Astrocyte of the cerebellum (primary cell): ENCODE measurements around the gene SPECC1L.
"Not testable (repeated sequence)": the region's sequence is repeated elsewhere in the genome, so short reads cannot be mapped to it uniquely, and the experiment has no call there.

Experiments
- DNase-seq: peaks from one replicate; pipeline ENCODE4 v3.0.0-alpha.2; 2011; ENCODE audit warnings: low read depth
- H3K4me3 ChIP-seq: 2 replicates; pipeline ENCODE4 v1.5.1; 2011; ENCODE audit warnings: mild to moderate bottlenecking, low read depth, low read length, moderate library complexity
- in situ Hi-C: cut with HindIII; loops from 2 replicates; pipeline ENCODE4 v1.10.0; 2017; ENCODE audit warnings: low sequenced_read_pairs
- TF ChIP-seq, protein P1 (sequence below): IDR thresholded peaks from 2 replicates; pipeline ENCODE4 v1.5.1; 2012; ENCODE audit warnings: low read length, low read depth, moderate library complexity, mild to moderate bottlenecking; ENCODE audit errors: missing control alignments

SPECC1L gene

DNA sequence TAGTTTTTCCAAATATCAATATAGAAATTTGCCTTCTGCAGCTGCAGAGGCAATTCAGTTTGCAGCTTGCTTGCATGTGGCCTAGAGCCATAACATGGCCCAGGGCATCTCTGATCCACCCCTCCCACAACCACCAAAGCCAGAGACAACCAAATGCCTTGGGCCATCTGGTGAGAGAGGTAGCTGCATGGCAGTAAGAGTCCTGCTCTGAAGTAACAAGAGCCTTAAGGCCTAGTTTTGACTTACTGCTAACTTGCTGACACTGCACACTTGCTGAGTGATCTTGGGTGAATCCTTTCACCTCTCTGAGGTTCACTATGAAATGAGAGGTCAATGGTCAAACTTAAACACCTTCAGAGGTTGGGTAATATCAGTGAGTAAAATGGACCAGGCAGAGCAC lies 4.9 kb upstream of the SPECC1L start:
- TF ChIP-seq, protein P1, sequence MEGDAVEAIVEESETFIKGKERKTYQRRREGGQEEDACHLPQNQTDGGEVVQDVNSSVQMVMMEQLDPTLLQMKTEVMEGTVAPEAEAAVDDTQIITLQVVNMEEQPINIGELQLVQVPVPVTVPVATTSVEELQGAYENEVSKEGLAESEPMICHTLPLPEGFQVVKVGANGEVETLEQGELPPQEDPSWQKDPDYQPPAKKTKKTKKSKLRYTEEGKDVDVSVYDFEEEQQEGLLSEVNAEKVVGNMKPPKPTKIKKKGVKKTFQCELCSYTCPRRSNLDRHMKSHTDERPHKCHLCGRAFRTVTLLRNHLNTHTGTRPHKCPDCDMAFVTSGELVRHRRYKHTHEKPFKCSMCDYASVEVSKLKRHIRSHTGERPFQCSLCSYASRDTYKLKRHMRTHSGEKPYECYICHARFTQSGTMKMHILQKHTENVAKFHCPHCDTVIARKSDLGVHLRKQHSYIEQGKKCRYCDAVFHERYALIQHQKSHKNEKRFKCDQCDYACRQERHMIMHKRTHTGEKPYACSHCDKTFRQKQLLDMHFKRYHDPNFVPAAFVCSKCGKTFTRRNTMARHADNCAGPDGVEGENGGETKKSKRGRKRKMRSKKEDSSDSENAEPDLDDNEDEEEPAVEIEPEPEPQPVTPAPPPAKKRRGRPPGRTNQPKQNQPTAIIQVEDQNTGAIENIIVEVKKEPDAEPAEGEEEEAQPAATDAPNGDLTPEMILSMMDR = no peak
- DNase-seq = no peak
- no peak overlapping the region for H3K4me3 ChIP-seq
- in situ Hi-C loops = no loop called here

DNA sequence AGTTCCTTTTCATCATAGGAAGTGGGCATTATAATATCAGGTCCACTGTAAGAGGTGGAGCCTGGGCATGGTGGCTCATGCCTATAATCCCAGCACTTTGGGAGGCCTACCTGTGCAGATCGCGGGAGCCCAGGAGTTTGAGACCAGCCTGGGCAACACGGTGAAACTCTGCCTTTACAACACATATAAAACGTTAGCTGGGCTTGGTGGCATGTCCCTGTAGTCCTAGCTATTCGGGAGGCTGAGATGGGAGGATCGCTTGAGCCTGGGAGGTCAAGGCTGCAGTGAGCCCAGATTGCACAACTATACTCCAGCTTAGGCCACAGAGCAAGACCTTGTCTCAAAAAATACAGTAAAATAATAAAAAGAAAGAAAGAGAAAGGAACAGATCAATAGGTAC lies 4.1 kb upstream of the SPECC1L start:
- DNase-seq, H3K4me3 ChIP-seq, in situ Hi-C loops: not testable (repeated sequence)

DNA sequence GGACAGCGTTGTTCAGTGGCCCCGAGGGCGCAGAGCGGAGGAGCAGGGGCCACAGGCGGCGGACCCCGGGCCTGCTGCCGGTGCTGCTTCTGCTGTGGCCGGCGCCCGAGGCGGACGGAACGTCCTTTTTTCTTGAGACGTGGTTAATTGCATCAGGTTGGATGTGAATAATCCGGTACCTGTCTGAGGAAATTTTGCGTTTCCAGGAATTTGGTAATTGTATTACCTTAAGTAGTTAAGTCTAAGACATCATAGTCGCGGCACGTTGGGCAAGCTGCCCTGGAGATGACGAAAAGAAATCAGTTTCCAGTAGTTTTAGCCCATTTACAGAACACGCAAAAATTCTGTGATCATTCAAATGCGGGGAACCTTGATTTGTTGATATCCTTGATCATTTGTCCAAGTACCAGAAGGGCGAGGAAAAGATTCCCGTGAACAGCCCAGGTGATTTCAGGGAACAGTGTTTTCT lies 789 bp downstream of the SPECC1L start:
- TF ChIP-seq, protein P1 = no peak
- in situ Hi-C loops = no loop called here
- DNase-seq = no peak
- peak overlapping the region; percentile 97 for H3K4me3 ChIP-seq

DNA sequence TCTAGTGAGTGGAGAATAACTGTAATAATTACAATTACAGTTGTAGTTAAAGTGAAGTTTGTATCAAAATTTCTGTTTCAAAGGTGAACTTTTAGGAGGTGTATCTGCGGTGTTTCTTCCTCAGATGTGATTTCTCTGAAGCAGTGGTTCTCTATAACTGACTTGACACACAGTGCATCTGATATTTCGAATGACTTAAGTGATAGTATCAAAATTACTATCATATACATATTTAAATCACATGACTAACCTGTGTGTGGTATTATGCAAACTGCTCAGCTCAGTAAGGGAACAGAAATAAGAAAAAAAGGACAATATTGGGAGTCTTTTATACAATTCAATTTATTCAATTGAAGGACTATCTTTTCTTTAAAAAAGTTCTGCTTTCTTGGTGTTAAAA lies 2.4 kb downstream of the SPECC1L start:
- DNase-seq, H3K4me3 ChIP-seq, in situ Hi-C loops: not testable (repeated sequence)

DNA sequence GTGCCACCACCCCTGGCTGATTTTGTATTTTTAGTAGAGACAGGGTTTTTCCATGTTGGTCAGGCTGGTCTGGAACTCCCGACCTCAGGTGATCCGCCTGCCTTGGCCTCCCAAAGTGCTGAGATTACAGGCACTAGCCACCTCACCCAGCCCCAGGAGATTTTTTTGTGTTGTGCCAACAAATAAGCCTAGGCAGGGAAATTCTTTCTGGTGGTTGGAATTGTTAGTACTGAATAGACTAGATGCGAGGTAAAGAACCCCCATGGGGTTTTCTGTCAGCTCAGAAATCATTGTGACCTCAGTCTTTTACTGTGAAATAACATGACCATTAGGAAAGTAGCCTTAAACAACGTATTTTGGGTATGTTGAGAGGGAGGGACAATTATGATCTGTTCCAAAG lies 3.3 kb downstream of the SPECC1L start:
- DNase-seq, H3K4me3 ChIP-seq, in situ Hi-C loops: not testable (repeated sequence)

DNA sequence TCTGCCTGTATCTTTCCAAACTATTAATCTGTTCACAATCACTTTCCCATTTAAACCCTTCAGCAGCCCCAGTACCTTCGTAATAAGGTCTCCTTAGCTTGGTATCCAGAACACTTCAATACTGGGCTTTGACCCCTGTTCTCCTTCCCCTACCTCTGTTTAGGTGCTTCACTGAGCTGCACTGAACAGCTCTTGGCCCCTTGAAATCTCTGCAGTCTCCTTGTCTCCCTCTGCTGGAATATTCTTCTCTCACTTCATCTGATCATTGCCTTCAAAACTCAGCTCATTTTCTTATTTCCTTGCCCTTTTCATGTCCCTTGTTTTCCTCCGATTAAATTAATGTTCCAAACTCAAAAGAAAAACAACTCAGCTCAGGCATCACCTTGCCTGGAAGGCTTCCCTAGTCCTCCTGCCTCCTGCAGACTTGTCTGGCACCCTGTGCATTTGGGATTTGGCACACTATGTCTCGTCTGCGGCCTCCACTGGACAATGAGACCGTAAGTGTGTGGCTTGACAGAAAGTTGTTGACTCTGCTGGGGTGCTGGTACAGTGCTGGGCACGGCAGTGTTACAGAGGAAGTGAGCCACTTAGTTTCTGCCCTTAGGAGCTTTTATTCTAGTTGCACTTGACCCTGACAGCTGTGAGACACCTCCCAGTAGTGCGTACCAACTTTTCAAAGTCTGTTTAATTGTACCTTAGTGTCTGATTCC lies 4.2 kb downstream of the SPECC1L start:
- H3K4me3 ChIP-seq, DNase-seq, in situ Hi-C loops: not testable (repeated sequence)
- TF ChIP-seq, protein P1 = peak; percentile 22

DNA sequence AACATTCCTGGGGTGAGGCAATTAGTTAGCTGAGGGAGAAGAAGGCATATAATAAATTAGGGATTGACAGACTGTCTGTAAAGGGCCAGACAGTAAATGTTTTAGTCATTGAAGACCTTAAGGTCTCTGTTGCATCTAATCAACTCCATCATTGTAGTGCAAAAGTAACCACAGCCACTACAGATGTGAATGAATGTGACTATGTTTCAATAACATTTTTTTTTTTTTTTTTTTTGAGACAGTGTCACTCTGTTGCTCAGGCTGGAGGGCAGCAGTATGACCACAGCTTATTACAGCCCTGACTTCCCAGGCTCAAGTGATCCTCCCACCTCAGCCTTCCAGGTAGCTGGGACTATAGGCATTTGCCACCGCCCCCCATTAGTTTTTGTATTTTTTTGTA lies 9.7 kb downstream of the SPECC1L start:
- not testable (repeated sequence) for DNase-seq

DNA sequence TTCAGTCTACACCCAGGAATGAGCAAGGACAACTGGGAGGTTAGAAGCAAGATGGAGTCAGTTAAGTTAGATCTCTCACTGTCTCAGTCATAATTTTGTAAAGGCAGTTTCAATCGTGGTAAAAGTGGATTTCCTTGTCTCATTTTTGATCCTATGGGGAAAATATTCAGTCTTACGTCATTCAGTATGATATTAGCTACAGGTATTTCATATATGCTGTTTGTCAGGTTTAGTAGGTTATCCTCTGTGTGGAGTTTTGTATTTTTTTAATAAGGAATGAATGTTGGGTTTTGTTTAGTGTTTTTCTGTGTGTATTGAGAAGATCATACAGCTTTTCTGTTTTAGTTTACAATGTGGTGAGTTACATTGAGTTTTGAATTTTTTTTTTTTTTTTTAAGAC lies 11.8 kb downstream of the SPECC1L start:
- DNase-seq = no peak
- TF ChIP-seq, protein P1 = no peak
- in situ Hi-C loops = no loop called here
- no peak overlapping the region for H3K4me3 ChIP-seq

More for the DNA sequence above, 9.7 kb downstream of the SPECC1L start:
- H3K4me3 ChIP-seq, in situ Hi-C loops: not testable (repeated sequence)

DNA sequence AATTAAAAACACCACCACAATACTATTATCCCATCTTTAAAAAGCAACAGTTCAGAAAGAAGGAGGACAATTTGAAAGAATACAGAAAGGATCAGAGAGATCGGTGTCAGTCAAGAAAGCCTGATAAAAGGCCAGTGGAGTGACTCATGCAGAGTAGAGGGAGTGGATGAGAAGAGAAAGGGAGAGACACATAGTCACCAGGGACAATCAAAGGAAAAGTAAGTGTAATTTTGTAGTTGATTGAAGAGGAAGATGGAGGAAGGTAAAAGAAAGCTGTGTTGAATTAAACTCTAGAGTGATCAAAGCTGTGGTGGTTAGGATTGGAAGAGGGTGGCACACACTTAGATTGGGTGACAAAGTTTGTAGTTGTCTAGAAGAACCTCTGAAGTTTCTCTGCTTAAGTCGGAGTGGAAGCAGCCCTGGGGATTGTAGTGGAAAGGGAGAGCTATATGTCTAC lies 14.1 kb downstream of the SPECC1L start:
- in situ Hi-C loops = no loop called here
- no peak overlapping the region for H3K4me3 ChIP-seq
- TF ChIP-seq, protein P1 = no peak
- no peak for DNase-seq
